Left ventricle myocardium superior (tissue), 1 donor: ENCODE results near the gene ZNF799. TPM values are rescaled to one million over a fixed set of nuclear protein-coding genes. Genes with fewer than 3 reads are reported as not detected.
"Not testable (repeated sequence)": the region's sequence is repeated elsewhere in the genome, so short reads cannot be mapped to it uniquely, and the experiment has no call there.

Experiments used
- ATAC-seq: fragments of 200-7000 bp; cut with Tn5 transposase; one replicate; pipeline ENCODE4 v1.9.1; 2020; ENCODE audit warnings: mild to moderate bottlenecking, moderate library complexity
- DNase-seq: peaks from one replicate; pipeline ENCODE4 v3.0.0-alpha.2; 2020
- intact Hi-C: fragments of 100-400 bp; cut with micrococcal nuclease; formaldehyde crosslinking; loops from one replicate; pipeline ENCODE4 v1.11.0; 2022
- total RNA-seq: library from RNA; stranded (reverse); fragmentation: NEBNext Ultra II Directional; extraction: Animal tissue kit (Norgen Biotek cat#: 25700); gene quantifications from one replicate; pipeline ENCODE4 v1.2.1, GENCODE V29; 2021
- donor health status: DM: no; HTN: yes; CAD: no; lungs with severe emphysema.

The ZNF799 gene
- total RNA-seq, 1 donor from 2014 or later = 2.0 TPM

GRCh38 chr19:12365236-12366162, 35.6 kb downstream of the ZNF799 start, which contains the start of gene ZNF442:
TSS of gene ZNF442 (minus strand) at chr19:12365683. CDS start at chr19:12363631, 2,052 bp downstream.
- intact Hi-C loops = no loop called here
- ATAC-seq (peak; percentile 99), DNase-seq (peak; percentile 95)

- intact Hi-C loops = no loop called here
- DNase-seq (no peak), ATAC-seq (peak; percentile 4)
Measured at GRCh38 chr19:12364391-12365235, 36.5 kb downstream of the ZNF799 start.

- ATAC-seq, DNase-seq, intact Hi-C loops: not testable (repeated sequence)
Measured at GRCh38 chr19:12362236-12362635, 38.8 kb downstream of the ZNF799 start.

- DNase-seq (no peak), ATAC-seq (no peak)
- intact Hi-C loops = no loop called here
Measured at GRCh38 chr19:12353375-12353774, 47.7 kb downstream of the ZNF799 start.

GRCh38 chr19:12350890-12351197, 50.2 kb downstream of the ZNF799 start:
- intact Hi-C loops = no loop called here
- ATAC-seq (no peak), DNase-seq (no peak)

GRCh38 chr19:12350185-12350889, 50.7 kb downstream of the ZNF799 start:
- DNase-seq = no peak
- ATAC-seq = no peak
- intact Hi-C loops = no loop called here

- DNase-seq = no peak
- intact Hi-C loops = no loop called here
- ATAC-seq = no peak
Measured at GRCh38 chr19:12346896-12347295, 54.2 kb downstream of the ZNF799 start.

GRCh38 chr19:12345197-12345596, 55.9 kb downstream of the ZNF799 start:
- DNase-seq (no peak), ATAC-seq (no peak)
- intact Hi-C loops = no loop called here

Other genes starting within 250 kb of the ZNF799 start
- 2.9 TPM for gene ZNF625, start 244.5 kb downstream of the ZNF799 start, total RNA-seq
- 5.0 TPM for gene ZNF136, start 238.2 kb downstream of the ZNF799 start, total RNA-seq
- 9.5 TPM for gene ZNF44, start 106.4 kb downstream of the ZNF799 start, total RNA-seq
- gene ZNF563, start 67.6 kb downstream of the ZNF799 start, total RNA-seq = 3.7 TPM
- 3.5 TPM for gene ZNF442, start 35.6 kb downstream of the ZNF799 start, total RNA-seq
- gene ZNF443, start 39.8 kb upstream of the ZNF799 start, total RNA-seq = 2.3 TPM
- gene ZNF709, start 83.5 kb upstream of the ZNF799 start, total RNA-seq = 1.6 TPM
- gene ZNF564, start 150.2 kb upstream of the ZNF799 start, total RNA-seq = 9.6 TPM
- 5.1 TPM for gene ZNF490, start 209.5 kb upstream of the ZNF799 start, total RNA-seq
- gene ZNF791, start 209.6 kb upstream of the ZNF799 start, total RNA-seq = 15.5 TPM